NB4 (cell line): ENCODE measurements around the gene RAP1GAP2.

ENCODE experiments used
- CTCF ChIP-seq: IDR thresholded peaks from one replicate; pipeline ENCODE4 v1.5.1; 2012; ENCODE audit warnings: low read depth, low read length
- MYC ChIP-seq: IDR thresholded peaks from 2 replicates; pipeline ENCODE4 v1.6.1; 2011; ENCODE audit warnings: low read depth, low read length
- POLR2A ChIP-seq: IDR thresholded peaks from 2 replicates; pipeline ENCODE4 v1.6.1; 2011; ENCODE audit warnings: mild to moderate bottlenecking; ENCODE audit not compliant: insufficient read length; ENCODE audit errors: extremely low read depth
- TF ChIP-seq, protein P1 (sequence below): IDR thresholded peaks from 2 replicates; pipeline ENCODE4 v1.6.1; 2011; ENCODE audit warnings: low read depth, low read length

DNA sequence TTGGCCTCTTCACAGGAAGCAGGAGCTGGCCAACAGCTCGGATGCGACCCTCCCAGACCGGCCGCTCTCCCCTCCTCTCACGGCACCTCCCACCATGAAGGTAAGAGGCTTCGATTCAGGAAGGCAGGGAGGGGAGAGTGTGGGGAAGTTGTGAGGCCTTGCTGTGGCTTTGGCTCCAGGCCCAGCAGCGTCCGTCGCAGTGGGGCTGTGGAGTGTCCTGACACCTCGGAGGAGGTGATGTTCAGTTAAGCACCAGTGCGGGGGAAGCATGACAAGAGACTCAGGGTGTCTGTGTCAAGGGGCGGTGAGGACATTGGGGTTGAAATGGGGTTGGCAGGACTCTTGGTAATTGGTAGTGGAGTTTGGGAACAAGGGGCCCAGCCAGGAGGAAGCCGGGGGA is 109.0 kb downstream of the RAP1GAP2 start:
- TF ChIP-seq CTCF (no peak), POLR2A (no peak), MYC (no peak)
- TF ChIP-seq, protein P1, sequence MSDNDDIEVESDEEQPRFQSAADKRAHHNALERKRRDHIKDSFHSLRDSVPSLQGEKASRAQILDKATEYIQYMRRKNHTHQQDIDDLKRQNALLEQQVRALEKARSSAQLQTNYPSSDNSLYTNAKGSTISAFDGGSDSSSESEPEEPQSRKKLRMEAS = no peak
